ENCODE measurements around the gene TBX4. TPM values are rescaled to one million over a fixed set of nuclear protein-coding genes. Genes with fewer than 3 reads are reported as not detected.
"Not testable (repeated sequence)": the region's sequence is repeated elsewhere in the genome, so short reads cannot be mapped to it uniquely, and the experiment has no call there.

Gene TBX4
- total and polyA plus RNA-seq, 5 experiments from 2014 or later: not detected

- H3K9me3 Mint-ChIP-seq: no peaks in the 10 kb centered on the region
- H3K27me3 Mint-ChIP-seq: peaks cover 0 to 15% (median 4%) of the 10 kb centered on the region in 5 donors
- H3K27ac Mint-ChIP-seq: no peak overlapping the region
- ATAC-seq (no peak), DNase-seq (no peak)
- no peaks in the 10 kb centered on the region for H3K36me3 Mint-ChIP-seq
- POLR2A ChIA-PET: interaction anchor here (0.6 kb wide), 1 partner anchor 11 kb away, joined by 4 read pairs; no protein-coding TSS in a partner anchor
- H3K4me1 Mint-ChIP-seq: no peaks in the 10 kb centered on the region
- H3K4me3 Mint-ChIP-seq: no peak overlapping the region
These were observed 37.7 kb downstream of the TBX4 start for GRCh38 chr17:61489719-61490490.

- no peak overlapping the region for H3K4me3 Mint-ChIP-seq
- POLR2A ChIA-PET: interaction anchor here (0.6 kb wide), 1 partner anchor 10 kb away, joined by 4 read pairs; no protein-coding TSS in a partner anchor
- H3K36me3 Mint-ChIP-seq: no peaks in the 10 kb centered on the region
- H3K4me1 Mint-ChIP-seq: peaks cover 0 to 4% (median 0%) of the 10 kb centered on the region in 4 donors
- H3K27ac Mint-ChIP-seq: no peak overlapping the region
- no peak for ATAC-seq
- H3K27me3 Mint-ChIP-seq: peaks cover 0 to 11% (median 6%) of the 10 kb centered on the region in 5 donors
- H3K9me3 Mint-ChIP-seq: no peaks in the 10 kb centered on the region
- no peak for DNase-seq
These were observed 38.3 kb downstream of the TBX4 start for GRCh38 chr17:61490540-61490975.

GRCh38 chr17:61491981-61492380, 39.8 kb downstream of the TBX4 start:
- ATAC-seq (no peak), DNase-seq (no peak)
- POLR2A ChIA-PET: no interaction called here
- H3K27me3 Mint-ChIP-seq: peaks cover 2 to 12% (median 9%) of the 10 kb centered on the region in 5 donors
- peaks cover 0 to 9% (median 0%) of the 10 kb centered on the region in 4 donors for H3K4me1 Mint-ChIP-seq
- H3K36me3 Mint-ChIP-seq: no peaks in the 10 kb centered on the region
- H3K9me3 Mint-ChIP-seq: no peaks in the 10 kb centered on the region
- no peak overlapping the region for H3K27ac Mint-ChIP-seq
- H3K4me3 Mint-ChIP-seq: no peak overlapping the region

GRCh38 chr17:61492759-61493526, 40.7 kb downstream of the TBX4 start:
- H3K9me3 Mint-ChIP-seq: no peaks in the 10 kb centered on the region

GRCh38 chr17:61493830-61494324, 41.7 kb downstream of the TBX4 start:
- H3K9me3 Mint-ChIP-seq, DNase-seq, POLR2A ChIA-PET, H3K4me1 Mint-ChIP-seq, H3K4me3 Mint-ChIP-seq, H3K36me3 Mint-ChIP-seq, ATAC-seq: not testable (repeated sequence)
- peaks cover 2 to 14% (median 9%) of the 10 kb centered on the region in 5 donors for H3K27me3 Mint-ChIP-seq
- H3K27ac Mint-ChIP-seq: peak overlapping the region in 1 of 10 donors; percentile 46

More at GRCh38 chr17:61492759-61493526, 40.7 kb downstream of the TBX4 start:
- H3K36me3 Mint-ChIP-seq: no peaks in the 10 kb centered on the region
- no peak overlapping the region for H3K4me3 Mint-ChIP-seq
- peaks cover 0 to 9% (median 0%) of the 10 kb centered on the region in 4 donors for H3K4me1 Mint-ChIP-seq
- H3K27ac Mint-ChIP-seq: no peak overlapping the region
- H3K27me3 Mint-ChIP-seq: peaks cover 2 to 12% (median 9%) of the 10 kb centered on the region in 5 donors
- DNase-seq (no peak), ATAC-seq (no peak)
- POLR2A ChIA-PET: no interaction called here

GRCh38 chr17:61494325-61495160, 42.3 kb downstream of the TBX4 start:
- Mint-ChIP-seq H3K27ac (no peak overlapping the region), H3K4me1 (peaks cover 0 to 9% (median 0%) of the 10 kb centered on the region in 4 donors), H3K27me3 (peaks cover 2 to 18% (median 9%) of the 10 kb centered on the region in 5 donors), H3K9me3 (no peaks in the 10 kb centered on the region), H3K4me3 (no peak overlapping the region), H3K36me3 (no peaks in the 10 kb centered on the region)
- no peak for ATAC-seq
- no peak for DNase-seq
- POLR2A ChIA-PET: no interaction called here

- peaks cover 0 to 2% (median 0%) of the 10 kb centered on the region in 9 donors for H3K9me3 Mint-ChIP-seq
- peak overlapping the region in 5 of 10 donors; percentile 28 to 64 (median 40) for H3K4me3 Mint-ChIP-seq
- ATAC-seq (no peak), DNase-seq (no peak)
- H3K36me3 Mint-ChIP-seq: no peaks in the 10 kb centered on the region
- H3K4me1 Mint-ChIP-seq: peaks cover 0 to 9% (median 0%) of the 10 kb centered on the region in 4 donors
- peaks cover 2 to 20% (median 8%) of the 10 kb centered on the region in 5 donors for H3K27me3 Mint-ChIP-seq
- H3K27ac Mint-ChIP-seq: no peak overlapping the region
- POLR2A ChIA-PET: no interaction called here
These were observed 43.1 kb downstream of the TBX4 start for GRCh38 chr17:61495161-61495857.

- Mint-ChIP-seq H3K27ac (no peak overlapping the region), H3K4me1 (peaks cover 0 to 9% (median 0%) of the 10 kb centered on the region in 4 donors), H3K36me3 (no peaks in the 10 kb centered on the region), H3K27me3 (peaks cover 2 to 20% (median 7%) of the 10 kb centered on the region in 5 donors), H3K9me3 (peaks cover 0 to 2% (median 0%) of the 10 kb centered on the region in 9 donors), H3K4me3 (peak overlapping the region in 1 of 10 donors; percentile 47)
- DNase-seq: no peak
- ATAC-seq: no peak
- POLR2A ChIA-PET: no interaction called here
These were observed 44.1 kb downstream of the TBX4 start for GRCh38 chr17:61496174-61496956.

- no peak for DNase-seq
These were observed 44.9 kb downstream of the TBX4 start for GRCh38 chr17:61496957-61497653.

GRCh38 chr17:61498042-61498994, 46.1 kb downstream of the TBX4 start:
- peaks cover 0 to 9% (median 0%) of the 10 kb centered on the region in 4 donors for H3K4me1 Mint-ChIP-seq
- peaks cover 4 to 22% (median 12%) of the 10 kb centered on the region in 5 donors for H3K27me3 Mint-ChIP-seq
- no peak overlapping the region for H3K27ac Mint-ChIP-seq
- POLR2A ChIA-PET: no interaction called here
- H3K4me3 Mint-ChIP-seq: no peak overlapping the region
- DNase-seq: no peak
- H3K9me3 Mint-ChIP-seq: peaks cover 0 to 2% (median 0%) of the 10 kb centered on the region in 9 donors
- ATAC-seq: no peak
- no peaks in the 10 kb centered on the region for H3K36me3 Mint-ChIP-seq

More at GRCh38 chr17:61496957-61497653, 44.9 kb downstream of the TBX4 start:
- Mint-ChIP-seq H3K36me3 (no peaks in the 10 kb centered on the region), H3K27me3 (peaks cover 4 to 20% (median 12%) of the 10 kb centered on the region in 5 donors), H3K4me1 (peaks cover 0 to 9% (median 0%) of the 10 kb centered on the region in 4 donors), H3K27ac (no peak overlapping the region), H3K4me3 (no peak overlapping the region), H3K9me3 (peaks cover 0 to 2% (median 0%) of the 10 kb centered on the region in 9 donors)
- POLR2A ChIA-PET: no interaction called here
- ATAC-seq: no peak

All from naive thymus-derived CD8-positive, alpha-beta T cell (primary cell).